IMR-90 (cell line): ENCODE measurements around the gene ATP10D. TPM values are rescaled to one million over a fixed set of nuclear protein-coding genes. Genes with fewer than 3 reads are reported as not detected.

Experiments used
- ATAC-seq: fragments of 200-7000 bp; cut with Tn5 transposase; 2 replicates; pipeline ENCODE4 v1.9.1; 2020; ENCODE audit warnings: low read depth, mild to moderate bottlenecking, moderate library complexity
- BruUV-seq: library from RNA; stranded (reverse); fragments of 400-500 nt; replicated peaks from 2 replicates; lab custom pipeline; 2021; lab: Mats Ljungman, UMichigan
- CTCF ChIA-PET: fragments of 300-600 bp; formaldehyde crosslinking; extraction: SDS; loops from one replicate; lab custom pipeline; 2021; ENCODE audit warnings: antibody characterized with exemption; lab: Yijun Ruan, JAX
- POLR2A ChIA-PET: fragments of 300-600 bp; sonication (Branson Sonifier 250); formaldehyde crosslinking; loops from one replicate; lab custom pipeline; 2022; ENCODE audit warnings: antibody characterized with exemption; ENCODE audit not compliant: unreplicated experiment; lab: Charles Lee
- DNase-seq: peaks from one replicate; pipeline ENCODE4 v3.0.0; 2013
- H2AFZ ChIP-seq: replicated peaks from 2 replicates; pipeline ENCODE3; 2013; ENCODE audit warnings: low read length, mild to moderate bottlenecking; ENCODE audit not compliant: poor library complexity
- H2AK5ac ChIP-seq: 2 replicates; pipeline ENCODE4 v1.6.1; 2013; ENCODE audit warnings: low read depth, low read length, inconsistent platforms
- H2AK9ac ChIP-seq: replicated peaks from 2 replicates; pipeline ENCODE3; 2013; ENCODE audit warnings: mild to moderate bottlenecking, low read depth, low read length, moderate library complexity; ENCODE audit not compliant: poor library complexity
- H2BK120ac ChIP-seq: 2 replicates; pipeline ENCODE4 v1.6.1; 2013; ENCODE audit warnings: low read depth, low read length, inconsistent platforms
- H2BK15ac ChIP-seq: 3 replicates; pipeline ENCODE4 v1.6.1; 2013; ENCODE audit warnings: low read depth, low read length, inconsistent platforms
- H2BK20ac ChIP-seq: 2 replicates; pipeline ENCODE4 v1.6.1; 2013; ENCODE audit warnings: low read depth, mild to moderate bottlenecking, inconsistent platforms, low read length, moderate library complexity
- H2BK5ac ChIP-seq: 2 replicates; pipeline ENCODE4 v1.6.1; 2013; ENCODE audit warnings: mild to moderate bottlenecking, low read depth, low read length, inconsistent platforms; ENCODE audit not compliant: poor library complexity, severe bottlenecking
- H3K14ac ChIP-seq: replicated peaks from 2 replicates; pipeline ENCODE4 v1.6.1; 2013; ENCODE audit warnings: low read depth, low read length, inconsistent platforms
- H3K18ac ChIP-seq: 2 replicates; pipeline ENCODE4 v1.6.1; 2013; ENCODE audit warnings: low read depth, low read length, control low read depth
- H3K23ac ChIP-seq: 2 replicates; pipeline ENCODE4 v1.6.1; 2013; ENCODE audit warnings: low read depth, low read length, inconsistent platforms
- H3K27ac ChIP-seq: 2 replicates; pipeline ENCODE4 v1.5.1; 2013; ENCODE audit warnings: mild to moderate bottlenecking, control low read depth, low read length; ENCODE audit not compliant: insufficient read depth
- H3K27me3 ChIP-seq: 2 replicates; pipeline ENCODE4 v1.6.1; 2013; ENCODE audit warnings: low read length; ENCODE audit not compliant: control insufficient read depth, insufficient read depth
- H3K36me3 ChIP-seq: 2 replicates; pipeline ENCODE4 v1.6.1; 2013; ENCODE audit warnings: low read length, mixed read lengths; ENCODE audit not compliant: control insufficient read depth, insufficient read depth
- H3K4ac ChIP-seq: 2 replicates; pipeline ENCODE4 v1.6.1; 2013; ENCODE audit warnings: low read depth, low read length, inconsistent platforms
- H3K4me1 ChIP-seq: 2 replicates; pipeline ENCODE4 v1.6.1; 2013; ENCODE audit warnings: low read length, mixed read lengths; ENCODE audit not compliant: control insufficient read depth, insufficient read depth
- H3K4me2 ChIP-seq: 2 replicates; pipeline ENCODE4 v1.6.1; 2013; ENCODE audit warnings: low read depth, mild to moderate bottlenecking, control low read depth, low read length, moderate library complexity
- H3K4me3 ChIP-seq: 2 replicates; pipeline ENCODE4 v1.5.1; 2013; ENCODE audit warnings: low read depth, mild to moderate bottlenecking, control low read depth, low read length, moderate library complexity; ENCODE audit not compliant: insufficient read depth
- H3K56ac ChIP-seq: 2 replicates; pipeline ENCODE4 v1.6.1; 2013; ENCODE audit warnings: low read length, inconsistent platforms; ENCODE audit not compliant: insufficient read depth; ENCODE audit errors: extremely low read depth
- H3K79me1 ChIP-seq, 2 experiments: 2 replicates each; pipeline ENCODE4 v1.6.1; 2013; ENCODE audit warnings: low read length in 2 of 2, inconsistent platforms in 1 of 2, low read depth in 1 of 2
- H3K9ac ChIP-seq: 2 replicates; pipeline ENCODE4 v1.6.1; 2013; ENCODE audit warnings: low read depth, low read length, control low read depth
- H3K9me1 ChIP-seq: 2 replicates; pipeline ENCODE4 v1.6.1; 2013; ENCODE audit warnings: low read length, inconsistent platforms; ENCODE audit not compliant: insufficient read depth
- H3K9me3 ChIP-seq: 2 replicates; pipeline ENCODE4 v1.6.1; 2013; ENCODE audit warnings: low read length; ENCODE audit not compliant: control insufficient read depth, insufficient read depth
- H4K20me1 ChIP-seq: 2 replicates; pipeline ENCODE4 v1.6.1; 2013; ENCODE audit warnings: low read length, inconsistent platforms; ENCODE audit not compliant: insufficient read depth
- H4K5ac ChIP-seq: 2 replicates; pipeline ENCODE4 v1.6.1; 2013; ENCODE audit warnings: mild to moderate bottlenecking, low read depth, low read length, control low read depth
- H4K8ac ChIP-seq, 2 experiments: 2 replicates each; pipeline ENCODE4 v1.6.1; 2013; ENCODE audit warnings: low read depth in 2 of 2, low read length in 2 of 2, control low read depth in 1 of 2, inconsistent platforms in 1 of 2
- H4K91ac ChIP-seq: 2 replicates; pipeline ENCODE4 v1.6.1; 2013; ENCODE audit warnings: low read depth, low read length, inconsistent platforms; ENCODE audit not compliant: insufficient read depth
- CEBPB ChIP-seq: IDR thresholded peaks from 2 replicates; pipeline ENCODE4 v1.6.1; 2012; ENCODE audit warnings: low read depth, low read length, improper control_type of control experiment
- MAFK ChIP-seq: IDR thresholded peaks from 2 replicates; pipeline ENCODE4 v1.6.1; 2012; ENCODE audit warnings: low read depth, low read length, improper control_type of control experiment
- dilution Hi-C: fragments of 300-500 bp; cut with HindIII; formaldehyde crosslinking; loops from one replicate; pipeline ENCODE4 v1.14.3; 2018; ENCODE audit warnings: low sequenced_read_pairs; ENCODE audit not compliant: unreplicated experiment
- in situ Hi-C: fragments of 300-500 bp; cut with MboI; formaldehyde crosslinking; loops from 3 replicates; pipeline ENCODE4 v1.14.3; 2019; ENCODE audit warnings: low sequenced_read_pairs, inconsistent platforms, mixed read lengths
- intact Hi-C: fragments of 100-400 bp; cut with micrococcal nuclease; formaldehyde crosslinking; loops from 2 replicates; pipeline ENCODE4 v1.10.0; 2022
- polyA plus RNA-seq, 3 experiments: library from polyadenylated mRNA; depleted of rRNA; stranded (reverse); fragments of >200 nt; gene quantifications; 2 replicates each; pipeline ENCODE4 v1.2.3, GENCODE V29; 2012; ENCODE audit warnings: low replicate concordance in 1 of 3
- total RNA-seq: library from RNA; depleted of rRNA; stranded (reverse); fragments of >200 nt; gene quantifications from 2 replicates; pipeline ENCODE4 v1.2.3, GENCODE V29; 2012

The ATP10D gene
- total and polyA plus RNA-seq, 2 of the 4 experiments (the other 2 are of a cell fraction): 28.9 to 135 TPM

GRCh38 chr4:47566969-47567368 lies 81.9 kb downstream of the ATP10D start:
- Histone ChIP-seq H3K27me3 (no peaks in the 10 kb centered on the region), H3K9ac (no peak overlapping the region), H2BK5ac (no peak overlapping the region), H4K91ac (no peak overlapping the region), H3K9me3 (no peaks in the 10 kb centered on the region), H3K18ac (peak overlapping the region; percentile 25; the same call in 1 of the 2 replicates), H3K36me3 (peaks cover 19% of the 10 kb centered on the region), H3K4ac (no peak overlapping the region), H3K27ac (no peak overlapping the region), H3K9me1 (peaks cover 6% of the 10 kb centered on the region), H3K14ac (no peak overlapping the region), H3K4me1 (peaks cover 2% of the 10 kb centered on the region; the same call in 1 of the 2 replicates), H2AK5ac (no peak overlapping the region), H3K4me3 (no peak overlapping the region), H2AK9ac (no peak overlapping the region), H3K4me2 (no peak overlapping the region), H4K8ac (no peak overlapping the region; a peak in 1 of 4 replicates), H4K5ac (no peak overlapping the region; the same call in 1 of the 2 replicates), H2AFZ (no peak overlapping the region), H2BK15ac (no peak overlapping the region), H4K20me1 (no peaks in the 10 kb centered on the region), H3K56ac (no peak overlapping the region), H2BK120ac (no peak overlapping the region), H3K23ac (no peak overlapping the region), H2BK20ac (no peak overlapping the region), H3K79me1 (peaks cover 3 to 9% of the 10 kb centered on the region in 2 experiments; a peak in 2 of 4 replicates)
- ATAC-seq (no peak), DNase-seq (no peak)
- intact Hi-C loops (loop anchor here (10.0 kb wide), 2 partner anchors 52 to 182 kb away; no protein-coding TSS in a partner anchor), dilution Hi-C loops (no loop called here), in situ Hi-C loops (loop anchor here (25.0 kb wide), 1 partner anchor 630 kb away; no protein-coding TSS in a partner anchor)
- ChIA-PET POLR2A (no interaction called here), CTCF (no interaction called here)
- TF ChIP-seq CEBPB: peak; percentile 40; the same call in 1 of the 2 replicates
- no peak for TF ChIP-seq MAFK
- no TSS peak for BruUV-seq
